Measurements from ENCODE around the gene ARHGAP5. TPM values are rescaled to one million over a fixed set of nuclear protein-coding genes. Genes with fewer than 3 reads are reported as not detected.

Gene ARHGAP5
- total RNA-seq, 1 donor from 2014 or later: 28.8 TPM

DNA sequence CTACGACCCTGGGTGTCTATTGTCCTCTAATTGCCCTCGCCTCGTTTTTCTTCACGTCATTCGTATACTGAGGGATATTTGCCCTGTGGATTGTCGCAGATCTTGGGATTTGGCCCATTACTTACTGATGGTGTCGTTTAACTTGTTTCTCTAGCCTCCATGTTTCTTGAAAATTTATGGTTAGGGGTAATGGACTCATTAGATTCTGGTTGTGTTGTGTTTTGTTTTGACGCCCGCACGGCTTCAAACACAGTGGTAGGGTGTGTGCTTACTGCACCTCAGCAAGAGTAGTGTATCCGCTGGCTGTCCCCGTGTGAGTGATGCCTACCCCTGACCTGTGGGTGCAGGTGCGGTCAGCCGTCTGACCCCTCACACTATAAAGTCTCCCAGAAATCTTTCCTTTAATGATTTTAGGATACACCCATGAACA lies 126.8 kb downstream of the ARHGAP5 start:
- intact Hi-C loops (cut with micrococcal nuclease): loop anchor here (1.0 to 10.0 kb wide), 14 partner anchors 48 to 1645 kb away; partner anchors contain the start of genes DTD2, G2E3, NUBPL and SCFD1

DNA sequence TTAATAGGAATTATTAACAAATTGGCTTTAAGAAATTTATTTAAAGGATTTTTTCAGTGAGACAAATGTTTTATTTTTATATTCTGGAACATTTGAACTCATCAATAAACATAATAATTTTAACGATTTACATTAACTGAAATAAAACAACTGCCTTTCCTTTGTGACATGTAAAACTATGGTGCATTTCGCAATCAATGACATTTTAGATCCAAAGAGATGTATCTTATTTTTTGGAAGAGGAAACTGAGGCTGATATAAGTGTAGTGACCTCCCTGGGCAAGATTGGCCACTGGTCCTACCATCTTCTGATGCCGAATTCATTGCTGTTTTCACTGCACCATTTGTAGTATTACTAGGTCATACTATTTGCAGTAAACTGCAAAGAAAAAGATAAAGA lies 128.4 kb downstream of the ARHGAP5 start:
- intact Hi-C loops (cut with micrococcal nuclease): loop anchor here (10.0 kb wide), 1 partner anchor 1581 kb away; the partner anchor contains the start of gene SCFD1

DNA sequence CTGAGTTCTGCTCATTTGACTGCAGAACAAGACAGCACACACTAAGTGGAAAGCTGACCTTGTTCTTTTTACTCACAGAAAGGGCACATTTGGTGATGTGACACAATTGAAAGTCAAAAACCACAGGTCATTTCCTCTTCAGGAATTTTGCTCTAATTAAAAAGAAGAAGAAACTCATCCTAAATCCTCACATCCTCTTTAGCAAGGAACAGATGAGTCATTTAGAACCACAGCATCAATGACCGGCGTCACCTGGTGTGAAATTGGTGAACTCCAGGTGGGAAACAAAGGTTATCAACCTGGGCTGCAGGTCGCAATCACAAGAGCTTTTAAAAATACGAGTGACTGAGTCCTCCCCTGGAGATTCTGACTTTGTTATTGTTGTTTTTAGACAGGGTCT lies 128.9 kb downstream of the ARHGAP5 start:
- intact Hi-C loops (cut with micrococcal nuclease): loop anchor here (10.0 kb wide), 1 partner anchor 1581 kb away; the partner anchor contains the start of gene SCFD1

DNA sequence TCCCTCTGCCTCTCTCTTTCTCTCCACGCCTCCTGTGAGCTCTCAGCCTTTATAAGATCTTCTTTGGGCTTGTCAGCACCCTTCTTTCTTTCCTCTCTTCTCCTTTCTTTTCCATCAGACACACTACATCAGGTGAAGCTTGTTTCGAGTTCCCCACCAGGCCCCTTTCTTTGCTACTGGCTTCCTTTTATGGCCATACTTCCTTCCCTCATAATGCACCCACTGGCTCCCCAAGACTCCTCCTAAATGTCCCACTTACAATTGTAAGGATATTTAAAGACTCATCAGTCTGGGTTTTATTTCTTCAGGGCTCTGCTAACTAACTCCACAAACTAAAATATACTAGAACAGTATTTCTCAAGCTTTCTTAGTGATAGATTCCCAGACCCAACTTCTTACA lies 129.4 kb downstream of the ARHGAP5 start:
- intact Hi-C loops (cut with micrococcal nuclease): loop anchor here (10.0 kb wide), 1 partner anchor 1582 kb away; the partner anchor contains the start of gene SCFD1

DNA sequence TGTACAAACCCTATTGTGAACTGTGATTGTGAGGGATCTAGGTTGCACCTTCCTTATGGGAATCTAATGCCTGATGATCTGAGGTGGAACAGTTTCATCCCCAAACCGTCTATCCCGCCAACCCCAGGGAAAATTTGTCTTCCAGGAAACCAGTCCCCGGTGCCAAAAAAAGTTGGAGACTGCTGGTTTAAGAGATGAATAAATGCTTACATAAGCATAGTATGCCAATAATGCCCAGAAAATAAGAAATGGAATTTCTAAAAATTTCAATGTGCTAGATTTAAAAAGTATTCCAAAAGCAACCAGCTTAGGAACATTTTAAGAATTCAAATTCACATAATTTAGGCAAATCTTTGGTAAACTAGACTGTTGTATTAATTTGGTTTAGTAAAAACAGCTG lies 131.4 kb downstream of the ARHGAP5 start:
- intact Hi-C loops (cut with micrococcal nuclease): loop anchor here (10.0 kb wide), 1 partner anchor 1584 kb away; the partner anchor contains the start of gene SCFD1

Other genes with a start within 250 kb of the ARHGAP5 start
- not detected in 2 replicates for gene RNU6-7, start 124.7 kb downstream of the ARHGAP5 start, total RNA-seq
- not detected in 2 replicates for gene RNU6-8, start 126.0 kb downstream of the ARHGAP5 start, total RNA-seq

Data from T-helper 1 cell treated with Interleukin-12 subunit alpha and Interleukin-12 subunit beta and Interleukin-4 antibody, amounts not matched to agents 30 ng/mL and 1 ng/mL, for 36 hours (primary cell).